GM12864 (cell line): Measurements from ENCODE around the gene ARHGEF33.

Experiments used
- DNase-seq: peaks from one replicate; pipeline ENCODE4 v3.0.0-alpha.2; 2011; ENCODE audit warnings: low read depth
- H3K4me3 ChIP-seq: 2 replicates; pipeline ENCODE4 v1.5.1; 2011; ENCODE audit warnings: mild to moderate bottlenecking, low read depth, low read length, control low read depth
- TF ChIP-seq, protein P1 (sequence below): IDR thresholded peaks from 2 replicates; pipeline ENCODE4 v1.5.1; 2011; ENCODE audit warnings: low read depth, mild to moderate bottlenecking, moderate library complexity, low read length, control low read depth, inconsistent platforms; ENCODE audit errors: missing control alignments

The ARHGEF33 gene

DNA sequence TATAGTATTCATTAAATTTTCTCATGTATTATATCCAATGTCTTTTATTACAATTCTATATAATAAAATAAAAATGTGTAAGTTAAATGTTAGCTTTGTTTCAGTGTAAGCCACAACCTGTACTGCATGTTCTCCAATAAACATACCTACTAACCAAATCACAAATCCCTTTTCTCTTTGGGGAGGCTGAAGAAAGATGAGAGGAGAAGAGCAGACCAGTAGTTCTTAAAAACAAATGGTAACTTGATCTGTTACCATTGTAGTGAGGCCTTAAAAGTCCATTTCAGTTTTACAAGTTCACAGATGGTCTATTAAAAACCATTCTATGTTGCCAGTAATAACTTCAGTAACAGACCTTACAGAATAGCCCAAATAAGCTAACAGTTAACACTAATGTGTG lies 130.7 kb downstream of the ARHGEF33 start:
- no peak for DNase-seq
- TF ChIP-seq, protein P1, sequence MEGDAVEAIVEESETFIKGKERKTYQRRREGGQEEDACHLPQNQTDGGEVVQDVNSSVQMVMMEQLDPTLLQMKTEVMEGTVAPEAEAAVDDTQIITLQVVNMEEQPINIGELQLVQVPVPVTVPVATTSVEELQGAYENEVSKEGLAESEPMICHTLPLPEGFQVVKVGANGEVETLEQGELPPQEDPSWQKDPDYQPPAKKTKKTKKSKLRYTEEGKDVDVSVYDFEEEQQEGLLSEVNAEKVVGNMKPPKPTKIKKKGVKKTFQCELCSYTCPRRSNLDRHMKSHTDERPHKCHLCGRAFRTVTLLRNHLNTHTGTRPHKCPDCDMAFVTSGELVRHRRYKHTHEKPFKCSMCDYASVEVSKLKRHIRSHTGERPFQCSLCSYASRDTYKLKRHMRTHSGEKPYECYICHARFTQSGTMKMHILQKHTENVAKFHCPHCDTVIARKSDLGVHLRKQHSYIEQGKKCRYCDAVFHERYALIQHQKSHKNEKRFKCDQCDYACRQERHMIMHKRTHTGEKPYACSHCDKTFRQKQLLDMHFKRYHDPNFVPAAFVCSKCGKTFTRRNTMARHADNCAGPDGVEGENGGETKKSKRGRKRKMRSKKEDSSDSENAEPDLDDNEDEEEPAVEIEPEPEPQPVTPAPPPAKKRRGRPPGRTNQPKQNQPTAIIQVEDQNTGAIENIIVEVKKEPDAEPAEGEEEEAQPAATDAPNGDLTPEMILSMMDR = no peak

DNA sequence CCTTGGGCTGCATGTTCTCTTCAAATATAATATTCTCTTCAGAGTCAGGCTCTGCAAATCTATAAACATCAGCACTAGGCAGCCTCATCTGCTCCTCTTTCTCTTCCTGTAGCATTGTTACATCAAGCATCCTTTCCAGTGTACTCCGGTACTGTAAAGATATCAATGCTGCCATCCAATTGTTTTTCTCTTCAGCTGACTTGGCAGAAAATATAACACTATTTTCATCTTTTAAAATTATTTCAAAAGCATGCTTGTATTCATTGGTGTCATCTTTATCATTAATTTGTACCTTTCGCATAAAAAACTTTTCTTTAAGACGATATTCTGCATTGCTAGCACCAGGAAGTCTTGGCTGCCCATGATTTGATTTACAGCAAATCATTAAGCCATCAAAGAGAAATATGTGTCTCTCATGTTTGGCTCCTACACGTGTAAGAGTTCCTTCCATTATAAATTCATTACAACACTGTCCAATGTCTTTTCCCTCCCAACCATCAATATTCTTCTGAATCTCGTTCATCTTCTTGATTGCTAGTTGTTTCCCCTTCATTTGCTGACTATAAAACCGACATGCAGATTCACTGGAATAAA lies 133.1 kb downstream of the ARHGEF33 start:
- no peak overlapping the region for H3K4me3 ChIP-seq
- no peak for DNase-seq
- TF ChIP-seq, protein P1 = no peak

More for the DNA sequence above, 130.7 kb downstream of the ARHGEF33 start:
- H3K4me3 ChIP-seq = no peak overlapping the region

DNA sequence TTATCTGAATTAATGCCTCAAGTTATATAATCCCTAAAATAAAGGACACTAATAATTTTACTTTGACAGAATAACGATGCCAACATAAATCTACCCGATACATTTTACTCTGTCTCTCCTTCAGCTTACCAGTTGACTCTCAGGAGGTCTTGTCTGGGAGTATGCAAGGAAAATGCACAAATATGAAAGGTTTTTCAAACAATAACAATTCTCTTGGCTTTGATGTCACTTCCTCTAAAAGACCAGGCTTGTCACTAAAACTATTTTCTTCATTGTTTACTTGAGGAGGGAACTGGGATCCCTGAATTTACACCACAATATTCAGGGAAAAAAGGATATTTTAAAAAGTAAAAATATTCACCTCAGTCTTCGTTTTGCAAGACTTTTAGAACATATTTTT lies 134.0 kb downstream of the ARHGEF33 start:
- TF ChIP-seq, protein P1 = no peak
- DNase-seq = no peak
- no peak overlapping the region for H3K4me3 ChIP-seq

DNA sequence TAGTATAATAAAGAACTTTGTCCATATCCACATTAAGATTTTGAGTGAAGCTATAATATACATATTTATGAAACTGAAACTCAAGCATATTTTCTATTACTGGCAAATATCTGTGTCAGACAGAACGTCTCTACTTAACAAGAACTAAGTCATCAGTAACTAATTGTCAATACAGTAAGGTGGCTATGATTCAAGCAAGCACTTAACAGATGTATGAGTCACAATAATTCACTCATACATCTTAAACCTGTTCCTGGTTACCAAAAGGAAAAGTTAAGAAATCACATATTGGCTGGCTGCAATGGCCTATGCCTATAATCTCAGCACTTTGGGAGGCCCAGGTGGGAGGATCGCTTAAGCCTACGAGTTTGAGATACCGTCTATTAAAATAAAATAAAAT lies 135.2 kb downstream of the ARHGEF33 start:
- H3K4me3 ChIP-seq = no peak overlapping the region
- TF ChIP-seq, protein P1 = no peak
- DNase-seq = no peak
